ENCODE data around the gene TMEM86A. TPM values are rescaled to one million over a fixed set of nuclear protein-coding genes. Genes with fewer than 3 reads are reported as not detected.

TMEM86A gene
- total and polyA plus RNA-seq, 2 of the 4 experiments (the other 2 are of a cell fraction), result 0.31 to 0.36 TPM

DNA sequence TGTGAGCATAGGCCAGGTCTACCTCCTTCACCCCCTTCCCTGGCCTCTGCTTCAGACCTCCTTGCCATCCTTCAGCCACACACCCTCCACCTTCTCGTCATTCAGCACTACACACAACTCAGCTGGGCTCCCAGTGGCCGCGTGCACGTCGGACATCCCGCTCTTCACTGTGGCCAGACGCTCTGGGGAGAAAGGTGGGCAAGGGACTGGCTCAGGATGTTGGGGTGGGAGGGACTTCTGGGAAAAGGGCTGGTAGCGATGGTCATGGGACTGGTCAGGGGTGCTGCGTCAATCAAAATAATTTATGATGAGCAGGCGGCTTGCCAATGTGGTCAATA lies 15.8 kb downstream of the TMEM86A start:
- Histone ChIP-seq H3K9me1 (ENCODE audit: insufficient read depth, low read length) (0 out of 2 replicates have a peak, but pooled peaks cover 3% of the 10 kb centered on the region), H2AFZ (replicated peaks; ENCODE audit: low read length, poor library complexity) (no peak overlapping the region), H2BK20ac (ENCODE audit: low read depth, low read length) (no peak overlapping the region), H4K8ac (ENCODE audit: low read depth in 2 of 2, low read length in 2 of 2) (no peak overlapping the region), H3K14ac (replicated peaks; ENCODE audit: low read depth, low read length) (no peak overlapping the region), H3K4me3 (ENCODE audit: insufficient read depth, low read depth, low read length) (no peak overlapping the region), H3K18ac (ENCODE audit: low read depth, low read length) (no peak overlapping the region), H3K9ac (ENCODE audit: low read depth, low read length) (no peak overlapping the region), H3K9me3 (ENCODE audit: control insufficient read depth, insufficient read depth, low read length) (no peaks in the 10 kb centered on the region), H3K27ac (ENCODE audit: insufficient read depth, low read length) (no peak overlapping the region), H4K20me1 (ENCODE audit: insufficient read depth, low read length) (no peaks in the 10 kb centered on the region), H3K27me3 (ENCODE audit: control insufficient read depth, insufficient read depth, low read length) (peaks cover 34% of the 10 kb centered on the region), H3K23ac (ENCODE audit: low read depth, low read length) (no peak overlapping the region), H2AK9ac (replicated peaks; ENCODE audit: low read depth, low read length, poor library complexity) (no peak overlapping the region), H3K56ac (ENCODE audit: extremely low read depth, insufficient read depth, low read length) (no peak overlapping the region), H3K36me3 (ENCODE audit: control insufficient read depth, insufficient read depth, low read length) (no peaks in the 10 kb centered on the region), H2BK5ac (ENCODE audit: low read depth, low read length, poor library complexity, severe bottlenecking) (no peak overlapping the region), H4K91ac (ENCODE audit: insufficient read depth, low read depth, low read length) (no peak overlapping the region), H4K5ac (ENCODE audit: low read depth, low read length) (no peak overlapping the region), H3K4ac (ENCODE audit: low read depth, low read length) (no peak overlapping the region), H2AK5ac (ENCODE audit: low read depth, low read length) (no peak overlapping the region), H3K4me1 (ENCODE audit: control insufficient read depth, insufficient read depth, low read length) (no peaks in the 10 kb centered on the region), H2BK120ac (ENCODE audit: low read depth, low read length) (no peak overlapping the region), H3K79me1 (ENCODE audit: low read depth in 1 of 2, low read length in 2 of 2) (no peaks in the 10 kb centered on the region), H3K4me2 (ENCODE audit: low read depth, low read length) (no peak overlapping the region), H2BK15ac (ENCODE audit: low read depth, low read length) (no peak overlapping the region)
- TF ChIP-seq, protein P1, sequence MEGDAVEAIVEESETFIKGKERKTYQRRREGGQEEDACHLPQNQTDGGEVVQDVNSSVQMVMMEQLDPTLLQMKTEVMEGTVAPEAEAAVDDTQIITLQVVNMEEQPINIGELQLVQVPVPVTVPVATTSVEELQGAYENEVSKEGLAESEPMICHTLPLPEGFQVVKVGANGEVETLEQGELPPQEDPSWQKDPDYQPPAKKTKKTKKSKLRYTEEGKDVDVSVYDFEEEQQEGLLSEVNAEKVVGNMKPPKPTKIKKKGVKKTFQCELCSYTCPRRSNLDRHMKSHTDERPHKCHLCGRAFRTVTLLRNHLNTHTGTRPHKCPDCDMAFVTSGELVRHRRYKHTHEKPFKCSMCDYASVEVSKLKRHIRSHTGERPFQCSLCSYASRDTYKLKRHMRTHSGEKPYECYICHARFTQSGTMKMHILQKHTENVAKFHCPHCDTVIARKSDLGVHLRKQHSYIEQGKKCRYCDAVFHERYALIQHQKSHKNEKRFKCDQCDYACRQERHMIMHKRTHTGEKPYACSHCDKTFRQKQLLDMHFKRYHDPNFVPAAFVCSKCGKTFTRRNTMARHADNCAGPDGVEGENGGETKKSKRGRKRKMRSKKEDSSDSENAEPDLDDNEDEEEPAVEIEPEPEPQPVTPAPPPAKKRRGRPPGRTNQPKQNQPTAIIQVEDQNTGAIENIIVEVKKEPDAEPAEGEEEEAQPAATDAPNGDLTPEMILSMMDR (conservative IDR thresholded peaks at IDR 0.05; ENCODE audit: low read depth, low read length), result no peak
- TF ChIP-seq MAZ (IDR thresholded peaks at IDR 0.05; ENCODE audit: borderline replicate concordance, low read depth, low read length), result no peak
- no peak for TF ChIP-seq NFE2L2 (IDR thresholded peaks at IDR 0.05; ENCODE audit: low read depth, low read length)
- TF ChIP-seq MAFK (IDR thresholded peaks at IDR 0.05; ENCODE audit: low read depth, low read length), result no peak
- TF ChIP-seq, protein P2, sequence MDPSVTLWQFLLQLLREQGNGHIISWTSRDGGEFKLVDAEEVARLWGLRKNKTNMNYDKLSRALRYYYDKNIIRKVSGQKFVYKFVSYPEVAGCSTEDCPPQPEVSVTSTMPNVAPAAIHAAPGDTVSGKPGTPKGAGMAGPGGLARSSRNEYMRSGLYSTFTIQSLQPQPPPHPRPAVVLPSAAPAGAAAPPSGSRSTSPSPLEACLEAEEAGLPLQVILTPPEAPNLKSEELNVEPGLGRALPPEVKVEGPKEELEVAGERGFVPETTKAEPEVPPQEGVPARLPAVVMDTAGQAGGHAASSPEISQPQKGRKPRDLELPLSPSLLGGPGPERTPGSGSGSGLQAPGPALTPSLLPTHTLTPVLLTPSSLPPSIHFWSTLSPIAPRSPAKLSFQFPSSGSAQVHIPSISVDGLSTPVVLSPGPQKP (IDR thresholded peaks at IDR 0.05; ENCODE audit: borderline replicate concordance, low read depth, low read length), result no peak
- no peak for TF ChIP-seq RCOR1 (IDR thresholded peaks at IDR 0.05; ENCODE audit: insufficient replicate concordance, low read length)
- TF ChIP-seq FOS (IDR thresholded peaks at IDR 0.05; ENCODE audit: low read depth, low read length), result no peak
- no peak for TF ChIP-seq SMC3 (IDR thresholded peaks at IDR 0.05; ENCODE audit: low read depth, low read length)
- TF ChIP-seq RFX5 (IDR thresholded peaks at IDR 0.05; ENCODE audit: low read depth, low read length), result no peak
- TF ChIP-seq RAD21 (IDR thresholded peaks at IDR 0.05; ENCODE audit: low read length), result no peak
- TF ChIP-seq, protein P3, sequence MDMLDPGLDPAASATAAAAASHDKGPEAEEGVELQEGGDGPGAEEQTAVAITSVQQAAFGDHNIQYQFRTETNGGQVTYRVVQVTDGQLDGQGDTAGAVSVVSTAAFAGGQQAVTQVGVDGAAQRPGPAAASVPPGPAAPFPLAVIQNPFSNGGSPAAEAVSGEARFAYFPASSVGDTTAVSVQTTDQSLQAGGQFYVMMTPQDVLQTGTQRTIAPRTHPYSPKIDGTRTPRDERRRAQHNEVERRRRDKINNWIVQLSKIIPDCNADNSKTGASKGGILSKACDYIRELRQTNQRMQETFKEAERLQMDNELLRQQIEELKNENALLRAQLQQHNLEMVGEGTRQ (IDR thresholded peaks at IDR 0.05; ENCODE audit: low read depth, low read length), result no peak
- no peak for TF ChIP-seq CEBPB (IDR thresholded peaks at IDR 0.05; ENCODE audit: low read depth, low read length)
- no peak for TF ChIP-seq CHD1 (IDR thresholded peaks at IDR 0.05; ENCODE audit: low read depth, low read length)
- TF ChIP-seq POLR2A (IDR thresholded peaks at IDR 0.05; ENCODE audit: low read depth, low read length), result no peak
- no peak for TF ChIP-seq BHLHE40 (IDR thresholded peaks at IDR 0.05; ENCODE audit: low read depth, low read length)
- no peak for TF ChIP-seq MXI1 (IDR thresholded peaks at IDR 0.05; ENCODE audit: borderline replicate concordance, low read depth, low read length)
- ATAC-seq (ENCODE audit: low read depth), result no peak
- in situ Hi-C loops (cut with MboI; ENCODE audit: low sequenced_read_pairs), result no loop called here
- dilution Hi-C loops (cut with HindIII; ENCODE audit: low sequenced_read_pairs, unreplicated experiment), result no loop called here
- POLR2A ChIA-PET (ENCODE audit: unreplicated experiment), result no interaction called here
- DNase-seq, result no peak
- no TSS peak for BruUV-seq (replicated peaks)
- CTCF ChIA-PET, result no interaction called here
- WGBS, 2 experiments (ENCODE audit: extremely low coverage in 2 of 2, insufficient read length in 1 of 2), result 50% methylated on average over 1 of the region's 10 CpGs; no CpG with 5 or more reads in 1 of the 2 experiments
- intact Hi-C loops (cut with micrococcal nuclease), result no loop called here

All from IMR-90 (cell line).